OCI-LY7 (cell line): ENCODE results near the gene DDTL. TPM values are rescaled to one million over a fixed set of nuclear protein-coding genes. Genes with fewer than 3 reads are reported as not detected.

Experiments
- BruUV-seq: library from RNA; stranded (reverse); fragments of 400-500 nt; replicated peaks from 2 replicates; lab custom pipeline; 2021; lab: Mats Ljungman, UMichigan
- CTCF ChIA-PET: fragments of 300-600 bp; sonication (Branson Sonifier 250); formaldehyde crosslinking; loops from one replicate; lab custom pipeline; 2022; ENCODE audit warnings: antibody characterized with exemption; ENCODE audit not compliant: unreplicated experiment; lab: Charles Lee
- POLR2A ChIA-PET: fragments of 300-600 bp; sonication (Branson Sonifier 250); formaldehyde crosslinking; loops from one replicate; lab custom pipeline; 2022; ENCODE audit warnings: antibody characterized with exemption; lab: Charles Lee
- DNase-seq: peaks from one replicate; pipeline ENCODE4 v3.0.0-alpha.2; 2015; ENCODE audit warnings: low spot score
- H2AFZ ChIP-seq: fragments of 200-600 bp; sonication (generic), shearing (Covaris generic); 2 replicates; pipeline ENCODE4 v1.6.1; 2014; ENCODE audit warnings: mild to moderate bottlenecking, antibody characterized with exemption, low read length, moderate library complexity
- H3K27ac ChIP-seq: fragments of 200-600 bp; sonication (generic); 2 replicates; pipeline ENCODE4 v1.5.1; 2014; ENCODE audit warnings: mixed run types, low read depth, mild to moderate bottlenecking, moderate library complexity, low read length, inconsistent platforms; ENCODE audit not compliant: poor library complexity, severe bottlenecking
- H3K36me3 ChIP-seq: fragments of 200-600 bp; sonication (generic); 2 replicates; pipeline ENCODE4 v1.6.1; 2014; ENCODE audit warnings: mild to moderate bottlenecking, antibody characterized with exemption, low read length, moderate library complexity, mixed read lengths; ENCODE audit not compliant: insufficient read depth
- H3K4me1 ChIP-seq: fragments of 200-600 bp; sonication (generic); 2 replicates; pipeline ENCODE4 v1.5.1; 2014; ENCODE audit warnings: mild to moderate bottlenecking, low read length; ENCODE audit not compliant: insufficient read depth, poor library complexity, severe bottlenecking
- H3K4me2 ChIP-seq: fragments of 200-600 bp; sonication (generic); 2 replicates; pipeline ENCODE4 v1.6.1; 2014; ENCODE audit warnings: mild to moderate bottlenecking, low read length
- H3K4me3 ChIP-seq: fragments of 200-600 bp; sonication (generic); 2 replicates; pipeline ENCODE4 v1.5.1; 2014; ENCODE audit warnings: mild to moderate bottlenecking, low read depth, low read length; ENCODE audit not compliant: poor library complexity, severe bottlenecking
- H3K79me2 ChIP-seq: fragments of 200-600 bp; sonication (generic); 2 replicates; pipeline ENCODE4 v1.6.1; 2016; ENCODE audit warnings: low read depth, mild to moderate bottlenecking, low read length, moderate library complexity, mixed read lengths; ENCODE audit not compliant: insufficient read depth
- H3K9me2 ChIP-seq: fragments of 200-600 bp; sonication (generic); 2 replicates; pipeline ENCODE4 v1.6.1; 2016; ENCODE audit warnings: mild to moderate bottlenecking, low read length, mixed read lengths; ENCODE audit not compliant: insufficient read depth
- H3K9me3 ChIP-seq: fragments of 200-600 bp; sonication (generic); 2 replicates; pipeline ENCODE4 v1.6.1; 2014; ENCODE audit warnings: mild to moderate bottlenecking, mixed run types, low read length, mixed read lengths
- H4K20me1 ChIP-seq: fragments of 200-600 bp; sonication (generic); 2 replicates; pipeline ENCODE4 v1.6.1; 2014; ENCODE audit warnings: mild to moderate bottlenecking, antibody characterized with exemption, low read length, moderate library complexity, mixed read lengths; ENCODE audit not compliant: insufficient read depth
- EZH2phosphoT487 ChIP-seq: fragments of 200-600 bp; sonication (generic); IDR thresholded peaks from 2 replicates; pipeline ENCODE4 v1.6.1; 2018; ENCODE audit warnings: low read depth, borderline replicate concordance, mild to moderate bottlenecking, mixed run types, antibody characterized with exemption, low read length, moderate library complexity, mixed read lengths
- intact Hi-C: fragments of 100-400 bp; cut with micrococcal nuclease; formaldehyde crosslinking; loops from one replicate; pipeline ENCODE4 v1.10.0; 2022; ENCODE audit not compliant: unreplicated experiment
- total RNA-seq, 2 experiments: library from RNA; depleted of rRNA in 1 of 2; stranded (reverse); fragments of >200 nt in 1 of 2; shearing (Covaris generic) in 1 of 2; gene quantifications; 2 replicates each; pipeline ENCODE4 v1.2.3, GENCODE V29; 2014 to 2022
- TF ChIP-seq, protein P1 (sequence below): fragments of 200-600 bp; sonication (generic); conservative IDR thresholded peaks from 2 replicates; pipeline ENCODE4 v1.5.1; 2014; ENCODE audit warnings: mild to moderate bottlenecking, antibody characterized with exemption, low read length, moderate library complexity, mixed read lengths

The DDTL gene
- total RNA-seq, 2 experiments from 2014 or later, result 4.1 to 4.6 TPM

DNA sequence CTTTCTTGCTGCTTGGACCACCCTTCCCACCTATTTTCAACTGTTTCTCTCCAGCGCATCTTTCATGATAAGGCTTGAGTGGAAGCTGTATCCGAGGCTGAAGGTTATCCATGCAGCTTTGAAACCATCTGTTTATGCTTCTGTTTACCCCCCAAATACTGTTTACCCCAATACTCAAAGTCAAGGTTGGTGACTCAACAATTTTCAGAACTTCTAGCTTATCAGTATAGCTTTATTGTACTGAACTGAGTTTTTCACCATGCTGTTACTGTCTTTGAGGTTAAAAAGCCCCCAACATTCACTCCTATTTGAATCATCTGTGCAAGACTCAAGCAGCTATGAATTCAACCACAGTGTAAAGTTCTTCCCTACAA lies 43.3 kb downstream of the DDTL start:
- ChIA-PET POLR2A (interaction anchor here (0.6 to 0.9 kb wide), 2 partner anchors 147 to 522 kb away, joined by 3 read pairs; no protein-coding TSS in a partner anchor), CTCF (interaction anchor here (0.5 kb wide), 1 partner anchor 236 kb away, joined by 3 read pairs; no protein-coding TSS in a partner anchor)
- no peaks in the 10 kb centered on the region for H4K20me1 ChIP-seq
- no peak for DNase-seq
- no peak overlapping the region for H3K4me2 ChIP-seq
- peaks cover 14% of the 10 kb centered on the region for H3K4me1 ChIP-seq
- H3K27ac ChIP-seq, result no peak overlapping the region
- H3K36me3 ChIP-seq, result peaks cover 4% of the 10 kb centered on the region; the same call in 1 of the 2 replicates
- TF ChIP-seq EZH2phosphoT487, result no peak
- TF ChIP-seq, protein P1, sequence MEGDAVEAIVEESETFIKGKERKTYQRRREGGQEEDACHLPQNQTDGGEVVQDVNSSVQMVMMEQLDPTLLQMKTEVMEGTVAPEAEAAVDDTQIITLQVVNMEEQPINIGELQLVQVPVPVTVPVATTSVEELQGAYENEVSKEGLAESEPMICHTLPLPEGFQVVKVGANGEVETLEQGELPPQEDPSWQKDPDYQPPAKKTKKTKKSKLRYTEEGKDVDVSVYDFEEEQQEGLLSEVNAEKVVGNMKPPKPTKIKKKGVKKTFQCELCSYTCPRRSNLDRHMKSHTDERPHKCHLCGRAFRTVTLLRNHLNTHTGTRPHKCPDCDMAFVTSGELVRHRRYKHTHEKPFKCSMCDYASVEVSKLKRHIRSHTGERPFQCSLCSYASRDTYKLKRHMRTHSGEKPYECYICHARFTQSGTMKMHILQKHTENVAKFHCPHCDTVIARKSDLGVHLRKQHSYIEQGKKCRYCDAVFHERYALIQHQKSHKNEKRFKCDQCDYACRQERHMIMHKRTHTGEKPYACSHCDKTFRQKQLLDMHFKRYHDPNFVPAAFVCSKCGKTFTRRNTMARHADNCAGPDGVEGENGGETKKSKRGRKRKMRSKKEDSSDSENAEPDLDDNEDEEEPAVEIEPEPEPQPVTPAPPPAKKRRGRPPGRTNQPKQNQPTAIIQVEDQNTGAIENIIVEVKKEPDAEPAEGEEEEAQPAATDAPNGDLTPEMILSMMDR, result no peak
- intact Hi-C loops, result loop anchor here (5.0 kb wide), 1 partner anchor 57 kb away; no protein-coding TSS in a partner anchor
- BruUV-seq, result no TSS peak
- peak overlapping the region; percentile 56; the same call in 1 of the 2 replicates for H2AFZ ChIP-seq
- peaks cover 20% of the 10 kb centered on the region for H3K79me2 ChIP-seq
- H3K9me2 ChIP-seq, result no peaks in the 10 kb centered on the region
- H3K9me3 ChIP-seq, result peaks cover 9% of the 10 kb centered on the region; the same call in 1 of the 2 replicates
- H3K4me3 ChIP-seq, result no peak overlapping the region

- peak overlapping the region; percentile 67 for H2AFZ ChIP-seq
- peak overlapping the region; percentile 90 for H3K4me3 ChIP-seq
- peak overlapping the region; percentile 47 for H3K27ac ChIP-seq
- intact Hi-C loops, result loop anchor here (5.0 kb wide), 1 partner anchor 56 kb away; no protein-coding TSS in a partner anchor
- ChIA-PET CTCF (no interaction called here), POLR2A (interaction anchor here (0.6 kb wide), 1 partner anchor 496 kb away, joined by 3 read pairs; no protein-coding TSS in a partner anchor)
- H3K4me1 ChIP-seq, result peaks cover 14% of the 10 kb centered on the region
- no peaks in the 10 kb centered on the region for H4K20me1 ChIP-seq
- H3K4me2 ChIP-seq, result peak overlapping the region; percentile 87
- TF ChIP-seq, protein P1, result no peak
- no peak for TF ChIP-seq EZH2phosphoT487
- H3K9me3 ChIP-seq, result peaks cover 18% of the 10 kb centered on the region; the same call in 1 of the 2 replicates
- no peaks in the 10 kb centered on the region for H3K9me2 ChIP-seq
- peaks cover 10% of the 10 kb centered on the region for H3K36me3 ChIP-seq
- BruUV-seq, result no TSS peak
- no peak for DNase-seq
- H3K79me2 ChIP-seq, result peaks cover 20% of the 10 kb centered on the region
These were observed 45.0 kb downstream of the DDTL start for GRCh38 chr22:24011735-24012068.

- intact Hi-C loops, result no loop called here
- Histone ChIP-seq H3K9me2 (no peaks in the 10 kb centered on the region), H3K4me1 (peaks cover 8% of the 10 kb centered on the region), H3K36me3 (peaks cover 16% of the 10 kb centered on the region), H3K4me3 (no peak overlapping the region), H3K4me2 (no peak overlapping the region), H4K20me1 (no peaks in the 10 kb centered on the region), H3K9me3 (0 out of 2 replicates have a peak, but pooled peaks cover 8% of the 10 kb centered on the region), H3K79me2 (peaks cover 47% of the 10 kb centered on the region), H2AFZ (no peak overlapping the region), H3K27ac (no peak overlapping the region)
- CTCF ChIA-PET, result no interaction called here
- TF ChIP-seq, protein P1, result no peak
- no TSS peak for BruUV-seq
- DNase-seq, result no peak
- POLR2A ChIA-PET, result interaction anchor here (0.6 kb wide), 2 partner anchors 38 to 979 kb away, joined by 3 to 5 read pairs; no protein-coding TSS in a partner anchor
These were observed 49.5 kb downstream of the DDTL start for GRCh38 chr22:24016156-24016555.
